Mesodermal cell (in vitro differentiated cells): ENCODE measurements around the gene CCDC183.

Source experiments
- H3K27ac ChIP-seq: 2 replicates; pipeline ENCODE4 v1.7.0; 2013; ENCODE audit warnings: mild to moderate bottlenecking, low read depth, low read length, moderate library complexity; ENCODE audit not compliant: severe bottlenecking
- H3K36me3 ChIP-seq: 2 replicates; pipeline ENCODE4 v1.7.1; 2013; ENCODE audit warnings: mild to moderate bottlenecking, low read length, moderate library complexity; ENCODE audit not compliant: control insufficient read depth, insufficient read depth
- H3K4me1 ChIP-seq: one replicate; pipeline ENCODE4 v1.7.1; 2013; ENCODE audit warnings: mild to moderate bottlenecking, low read length; ENCODE audit not compliant: insufficient read depth, control insufficient read depth, poor library complexity, severe bottlenecking
- H3K4me3 ChIP-seq: 2 replicates; pipeline ENCODE4 v1.7.0; 2013; ENCODE audit warnings: low read length, control low read depth, mild to moderate bottlenecking; ENCODE audit not compliant: insufficient read depth, poor library complexity, severe bottlenecking; ENCODE audit errors: extremely low read depth
- H3K9me3 ChIP-seq: 2 replicates; pipeline ENCODE4 v1.7.1; 2013; ENCODE audit warnings: mild to moderate bottlenecking, low read length, moderate library complexity; ENCODE audit not compliant: control insufficient read depth
- WGBS, 2 experiments: methylation state at CpG; one replicate each; pipeline ENCODE4 v1.1.5; 2013; ENCODE audit warnings: missing lambda C conversion rate in 2 of 2; ENCODE audit not compliant: insufficient coverage in 2 of 2; 5-methylcytosine and 5-hydroxymethylcytosine counted together

CCDC183 gene

DNA sequence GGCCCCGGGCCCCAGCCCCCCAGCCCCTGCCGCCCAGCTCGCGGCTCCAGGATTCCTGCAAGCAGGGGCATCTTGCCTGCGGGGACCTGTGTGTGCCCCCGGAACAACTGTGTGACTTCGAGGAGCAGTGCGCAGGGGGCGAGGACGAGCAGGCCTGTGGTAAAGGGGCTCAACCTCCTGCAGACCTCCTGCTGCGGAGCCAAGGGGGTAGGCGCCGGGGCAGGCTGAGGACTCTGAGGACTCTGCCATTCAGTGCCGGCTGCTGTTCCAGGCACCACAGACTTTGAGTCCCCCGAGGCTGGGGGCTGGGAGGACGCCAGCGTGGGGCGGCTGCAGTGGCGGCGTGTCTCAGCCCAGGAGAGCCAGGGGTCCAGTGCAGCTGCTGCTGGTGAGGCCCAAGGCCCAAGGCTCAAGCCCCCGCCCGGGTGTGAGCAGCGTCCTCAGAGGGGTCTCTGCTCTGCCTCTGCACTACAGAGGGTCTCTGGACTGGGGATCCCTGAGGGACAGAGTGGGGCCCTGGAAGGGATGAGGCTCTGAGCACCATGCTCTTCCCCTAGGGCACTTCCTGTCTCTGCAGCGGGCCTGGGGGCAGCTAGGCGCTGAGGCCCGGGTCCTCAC is 59.4 kb downstream of the CCDC183 start:
- 89 to 92% methylated on average over 20 to 26 of the region's 26 CpGs for WGBS, 2 experiments
- H3K4me1 ChIP-seq, result peaks cover 2% of the 10 kb centered on the region
- peak overlapping the region; percentile 45 for H3K27ac ChIP-seq
- H3K9me3 ChIP-seq, result no peaks in the 10 kb centered on the region
- H3K4me3 ChIP-seq, result no peak overlapping the region
- H3K36me3 ChIP-seq, result peaks cover 37% of the 10 kb centered on the region

GRCh38 chr9:136856079-136856476 is 59.9 kb downstream of the CCDC183 start:
- H3K4me3 ChIP-seq, result no peak overlapping the region
- H3K36me3 ChIP-seq, result peaks cover 37% of the 10 kb centered on the region
- no peaks in the 10 kb centered on the region for H3K4me1 ChIP-seq
- H3K27ac ChIP-seq, result no peak overlapping the region
- no peaks in the 10 kb centered on the region for H3K9me3 ChIP-seq
- 88 to 97% methylated on average over 14 of the region's 15 CpGs for WGBS, 2 experiments

- 92 to 98% methylated on average over 10 to 11 of the region's 14 CpGs for WGBS, 2 experiments
- Histone ChIP-seq H3K4me3 (no peak overlapping the region), H3K36me3 (peaks cover 37% of the 10 kb centered on the region), H3K4me1 (no peaks in the 10 kb centered on the region), H3K27ac (no peak overlapping the region), H3K9me3 (no peaks in the 10 kb centered on the region)
Measured at GRCh38 chr9:136856541-136857141, 60.5 kb downstream of the CCDC183 start.

- H3K4me3 ChIP-seq, result no peak overlapping the region
- no peak overlapping the region for H3K27ac ChIP-seq
- peaks cover 39% of the 10 kb centered on the region for H3K36me3 ChIP-seq
- WGBS, 2 experiments, result 93 to 96% methylated on average over 9 to 17 of the region's 19 CpGs
- H3K4me1 ChIP-seq, result no peaks in the 10 kb centered on the region
- no peaks in the 10 kb centered on the region for H3K9me3 ChIP-seq
Measured at GRCh38 chr9:136857166-136857565, 61.0 kb downstream of the CCDC183 start.
